NCI-H1092 (cell line): ENCODE results near the gene TMEM179B.
"Not testable (repeated sequence)": the region's sequence is repeated elsewhere in the genome, so short reads cannot be mapped to it uniquely, and the experiment has no call there.

Source experiments
- DNase-seq: peaks from one replicate; lab custom pipeline; 2025; lab: John Stamatoyannopoulos, UW

TMEM179B gene

DNA sequence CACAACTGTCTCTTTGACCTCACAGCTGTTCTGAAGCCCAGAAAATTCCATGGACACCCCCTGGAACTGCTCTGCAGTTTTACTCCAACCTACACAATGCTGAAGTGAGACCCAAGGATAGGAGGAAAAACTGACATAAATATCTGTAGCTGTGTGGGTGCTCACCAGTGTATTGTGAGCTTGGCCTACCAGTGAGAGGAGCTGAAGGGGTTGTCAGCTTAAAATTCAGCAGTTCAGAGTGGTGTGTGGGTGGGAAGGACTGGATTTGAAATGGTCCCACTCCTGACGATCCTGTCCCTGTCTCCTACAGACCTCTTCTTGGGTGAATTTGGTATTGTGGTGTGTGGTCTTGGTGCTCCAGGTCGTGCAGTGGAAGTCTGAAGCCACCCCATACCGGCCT, 2.4 kb downstream of the TMEM179B start:
- DNase-seq: no peak

- peak; percentile 76 for DNase-seq
Observed at GRCh38 chr11:62791501-62792201, 4.4 kb downstream of the TMEM179B start, which contains the start of gene TMEM223. Gene TMEM223, minus strand, starts transcription at chr11:62792006. Its CDS starts 12 bp downstream, at chr11:62791994.

DNA sequence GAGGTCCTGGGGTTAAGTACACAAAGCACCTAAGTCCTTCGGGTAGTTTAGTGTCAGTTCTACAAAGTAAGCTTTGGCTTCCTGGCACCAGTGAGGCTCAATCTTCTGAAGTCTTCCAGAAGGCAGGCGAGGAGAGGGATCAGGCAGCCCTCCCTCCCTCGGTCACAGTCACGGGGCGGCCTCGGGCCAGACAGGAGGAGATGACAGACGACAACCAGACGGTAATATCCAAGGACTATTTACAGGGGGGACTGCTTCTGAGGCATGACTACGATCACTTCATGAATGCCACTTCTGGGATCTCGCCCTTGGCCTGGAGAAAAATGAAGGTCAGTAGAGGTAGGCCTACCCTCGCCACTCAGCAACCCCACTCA, 5.0 kb downstream of the TMEM179B start:
- DNase-seq: no peak

DNA sequence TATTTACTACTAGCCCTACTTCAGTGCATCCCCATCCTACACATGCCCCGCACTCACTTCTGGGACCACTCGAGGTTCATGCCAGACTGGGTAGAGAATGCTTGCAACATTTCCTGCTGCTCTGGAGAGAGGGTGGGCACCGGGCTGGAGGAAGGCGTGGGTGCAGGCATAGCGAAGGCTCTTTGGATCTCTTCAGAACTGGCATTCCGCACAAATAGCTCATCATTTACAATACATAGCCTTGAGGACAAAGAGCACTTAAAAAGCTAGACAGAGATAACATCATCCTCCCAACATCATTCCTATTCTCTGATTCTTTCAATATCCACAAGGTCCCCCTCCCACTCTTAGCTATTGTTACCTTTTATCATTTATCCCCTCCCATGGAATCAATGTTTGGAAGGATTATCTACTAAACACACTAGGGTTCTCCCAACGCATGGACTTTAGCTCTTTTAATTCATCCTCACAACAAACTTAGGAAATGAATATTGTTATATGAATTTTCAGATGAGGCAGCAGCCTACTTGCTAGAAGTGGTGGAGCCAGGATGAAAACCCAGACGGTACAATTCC, 7.1 kb downstream of the TMEM179B start:
- no peak for DNase-seq

GRCh38 chr11:62796281-62796680, 9.1 kb downstream of the TMEM179B start:
- no peak for DNase-seq

DNA sequence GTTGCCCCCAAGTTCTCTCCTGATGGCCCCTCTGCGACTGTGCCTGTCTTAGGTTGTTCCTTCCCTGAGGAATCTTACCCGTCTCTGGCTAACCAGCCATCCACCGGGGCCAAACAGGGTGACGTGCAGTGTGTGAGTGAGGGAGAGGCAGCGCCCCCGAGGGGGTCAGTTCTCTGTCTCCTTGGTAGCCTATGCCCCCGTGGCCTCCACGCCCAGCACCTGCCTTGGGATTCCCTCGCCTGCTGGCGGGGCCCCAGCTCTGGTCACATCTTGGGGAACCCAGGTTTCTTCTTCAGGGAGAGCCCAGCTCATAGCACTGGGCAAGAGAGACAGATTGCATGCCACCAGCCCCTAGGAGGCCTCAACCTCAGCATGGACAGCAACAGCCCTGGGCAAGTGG, 12.3 kb downstream of the TMEM179B start:
- DNase-seq: no peak

DNA sequence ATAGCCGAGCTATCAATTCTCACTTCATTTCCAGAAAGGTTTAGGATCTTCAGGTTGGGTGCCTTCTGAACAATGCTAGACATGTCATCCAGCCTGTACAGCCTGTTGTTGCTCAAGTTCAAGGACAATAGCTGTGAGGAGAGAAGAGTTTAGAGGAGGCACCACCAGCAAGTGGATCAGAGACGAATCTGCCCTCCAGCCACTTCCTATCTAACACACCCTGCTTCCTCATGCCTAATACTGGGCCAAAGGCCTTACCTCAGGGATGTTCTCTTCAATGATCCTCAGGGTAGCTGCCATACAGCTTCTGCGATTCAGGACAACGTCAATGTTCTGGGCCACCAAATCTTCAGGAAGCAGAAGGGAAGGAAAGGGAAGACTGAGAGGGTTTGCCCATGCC, 13.9 kb downstream of the TMEM179B start:
- no peak for DNase-seq

DNA sequence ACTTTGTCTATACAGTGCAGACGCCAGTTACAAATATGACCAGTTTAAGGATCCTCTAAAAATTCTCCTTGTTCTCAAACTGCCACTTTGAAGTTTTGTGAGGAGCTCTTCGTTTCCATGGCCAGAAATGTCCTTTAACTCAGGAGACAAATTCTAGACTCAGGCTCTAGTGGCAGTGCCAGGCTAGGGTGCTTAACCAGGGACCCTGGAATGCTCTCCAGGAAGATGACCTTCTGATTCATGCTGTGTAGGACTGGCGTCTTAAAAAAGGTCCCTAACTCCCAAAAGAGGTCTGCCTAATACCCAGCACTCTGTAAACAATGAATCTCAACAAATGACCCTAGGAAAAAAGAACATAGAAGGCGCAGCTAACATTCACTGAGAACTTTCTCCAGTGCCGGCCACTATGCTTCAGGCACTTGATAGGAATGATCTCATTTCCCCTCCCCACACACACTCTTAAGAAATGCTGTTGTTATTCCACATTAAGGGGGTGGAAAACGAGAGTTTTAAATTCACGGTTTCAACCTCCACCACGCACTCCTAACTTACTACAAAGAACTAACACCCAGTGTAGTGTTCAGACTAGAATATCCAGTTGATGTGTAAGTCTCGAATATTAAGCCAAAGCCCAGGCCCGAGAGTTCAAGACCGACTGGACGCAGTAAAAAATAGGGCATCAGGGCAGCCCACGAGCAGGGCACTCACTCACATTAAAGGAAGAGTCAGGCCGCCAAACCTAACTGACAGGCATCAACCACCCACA, 17.3 kb downstream of the TMEM179B start:
- DNase-seq: no peak

DNA sequence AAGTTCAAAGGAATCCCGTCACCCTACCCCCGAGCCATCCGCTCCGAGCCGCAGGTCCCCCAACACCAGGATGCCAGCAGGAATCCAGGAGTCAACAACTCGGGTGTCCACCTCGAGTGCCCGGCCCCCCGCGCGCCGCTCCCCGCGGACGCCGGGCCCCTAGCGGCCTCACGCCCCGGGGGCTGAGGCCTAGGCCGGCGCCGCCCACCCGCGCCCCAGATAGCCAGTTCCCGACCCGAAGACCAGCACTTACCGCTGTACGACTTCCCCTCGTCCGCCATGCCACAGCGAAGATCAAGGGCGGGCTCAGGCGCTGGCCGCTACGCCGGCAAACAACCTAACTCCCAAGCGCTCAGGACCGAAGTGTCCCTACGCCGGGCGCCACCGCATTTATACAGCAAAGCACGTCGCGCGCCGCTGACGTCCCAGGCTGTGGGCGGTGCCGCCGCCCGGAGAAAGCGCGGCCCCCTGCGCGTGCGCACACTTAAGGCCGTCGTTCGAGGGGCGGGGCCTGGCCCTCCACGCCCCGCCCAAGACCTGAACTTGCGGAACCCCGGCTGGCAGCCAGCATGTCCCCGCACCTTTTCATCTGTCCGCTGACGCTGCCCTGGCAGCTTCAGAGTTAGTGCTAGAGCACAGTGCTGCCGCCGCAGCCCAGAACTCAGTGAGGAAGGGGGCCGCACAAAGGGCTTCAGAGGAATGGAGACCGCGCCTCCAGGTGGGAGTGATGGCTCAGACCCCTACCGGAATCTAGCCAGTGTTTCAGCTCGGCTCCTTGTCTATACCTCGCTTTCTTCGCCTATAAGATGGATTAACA, 18.1 kb downstream of the TMEM179B start, which contains the start of gene NXF1:
NXF1 (minus strand) TSS at position 365 of the 817 bp plus-strand sequence; CDS start at position 281, 84 bp downstream.
- peak; percentile 96 for DNase-seq

DNA sequence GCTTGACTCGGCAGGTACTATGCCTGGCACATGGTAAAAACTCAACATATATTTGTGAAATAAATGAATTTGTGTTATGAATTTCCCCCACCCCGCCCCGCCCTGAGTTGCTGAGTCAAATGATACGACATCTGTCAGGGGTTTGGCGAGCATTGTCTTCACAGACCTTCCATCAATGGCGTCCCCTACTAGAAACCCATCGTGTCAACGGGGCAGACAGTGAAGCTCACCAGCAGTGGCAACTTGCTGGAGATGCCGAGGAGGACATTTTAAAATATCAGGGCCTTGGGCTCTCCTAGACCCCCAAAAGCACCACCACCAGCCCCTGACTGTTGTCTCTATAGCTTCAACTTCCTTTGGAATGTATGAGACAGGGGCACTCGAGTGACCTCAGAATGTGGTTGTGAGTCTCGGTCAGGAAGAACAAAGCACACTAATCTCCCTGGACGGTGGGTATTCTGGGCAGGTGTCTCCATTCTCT, 18.8 kb downstream of the TMEM179B start:
- DNase-seq: no peak

- DNase-seq: no peak
Observed at GRCh38 chr11:62806611-62807121, 19.5 kb downstream of the TMEM179B start.

GRCh38 chr11:62810748-62811147, 23.5 kb downstream of the TMEM179B start:
- no peak for DNase-seq

DNA sequence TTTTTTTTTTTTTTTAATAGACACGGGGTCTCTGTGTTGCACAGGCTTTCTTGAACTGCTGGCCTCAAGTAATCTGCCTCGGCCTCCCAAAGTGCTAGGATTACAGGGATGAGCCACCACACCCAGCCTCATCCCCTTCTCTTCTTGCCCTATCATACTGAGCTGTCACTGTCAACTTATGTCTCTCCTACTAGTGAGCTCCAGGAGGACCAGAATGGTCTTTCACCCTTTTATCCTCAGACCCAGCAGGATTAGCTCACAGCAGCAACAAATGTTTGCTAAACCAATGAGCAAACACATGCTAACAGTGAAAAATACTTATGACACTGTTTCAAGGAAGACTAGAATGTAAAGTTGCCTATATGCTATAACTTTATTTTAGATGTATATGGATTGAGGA, 24.5 kb downstream of the TMEM179B start:
- no peak for DNase-seq

GRCh38 chr11:62816557-62816956, 29.4 kb downstream of the TMEM179B start:
- no peak for DNase-seq

GRCh38 chr11:62817129-62817528, 29.9 kb downstream of the TMEM179B start:
- DNase-seq: no peak

- no peak for DNase-seq
Observed at GRCh38 chr11:62823677-62824076, 36.5 kb downstream of the TMEM179B start.

GRCh38 chr11:62828130-62828529, 40.9 kb downstream of the TMEM179B start:
- DNase-seq: not testable (repeated sequence)

GRCh38 chr11:62830904-62831519, 43.8 kb downstream of the TMEM179B start:
- DNase-seq: peak; percentile 42

DNA sequence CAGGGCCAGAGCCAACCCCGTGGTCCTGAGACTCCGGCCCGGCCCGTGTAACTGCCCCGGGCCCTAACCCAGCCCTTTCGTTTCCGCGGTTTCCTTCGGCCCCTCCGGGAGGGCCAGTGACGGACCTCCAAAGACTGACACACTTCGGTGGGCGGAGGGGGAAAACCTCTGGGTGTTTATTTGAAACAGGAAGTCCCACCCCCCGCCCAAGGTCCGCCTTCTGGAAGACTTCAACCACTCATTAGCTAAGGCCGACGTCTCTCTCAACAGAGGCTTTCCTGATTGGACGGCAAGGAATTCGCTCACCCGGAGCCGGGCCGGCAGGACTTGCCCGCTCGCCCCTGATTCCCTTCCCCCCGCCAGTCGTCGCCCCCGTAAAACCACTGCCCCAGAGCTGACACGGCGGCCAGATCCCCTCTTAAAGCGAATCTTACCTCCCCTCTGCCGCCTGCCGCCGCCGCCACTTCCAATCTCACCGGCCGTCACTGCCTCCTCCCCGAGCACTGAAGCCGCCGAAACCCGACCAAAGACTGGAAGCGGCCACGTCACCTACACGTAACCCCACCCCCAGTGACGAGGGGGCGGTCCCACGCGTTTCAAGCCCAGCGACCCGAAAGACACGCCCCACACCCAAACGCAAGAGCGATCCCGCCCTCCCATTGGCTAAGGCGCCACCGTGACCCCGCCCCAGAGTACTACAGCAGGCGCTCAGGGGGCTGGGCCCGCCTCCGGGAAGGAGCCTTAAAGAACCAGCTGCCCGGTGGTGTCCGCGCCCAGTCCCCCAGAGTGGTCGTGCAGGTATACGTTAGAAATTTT, 44.5 kb downstream of the TMEM179B start, which contains the start of gene STX5:
STX5 (minus strand) TSS at position 532 of the 816 bp plus-strand sequence. CDS start 808 bp downstream, outside the sequence.
- DNase-seq: peak; percentile 99
